ENCODE results near the gene AKR1C2.
"Not testable (repeated sequence)": the region's sequence is repeated elsewhere in the genome, so short reads cannot be mapped to it uniquely, and the experiment has no call there.

Gene AKR1C2

DNA sequence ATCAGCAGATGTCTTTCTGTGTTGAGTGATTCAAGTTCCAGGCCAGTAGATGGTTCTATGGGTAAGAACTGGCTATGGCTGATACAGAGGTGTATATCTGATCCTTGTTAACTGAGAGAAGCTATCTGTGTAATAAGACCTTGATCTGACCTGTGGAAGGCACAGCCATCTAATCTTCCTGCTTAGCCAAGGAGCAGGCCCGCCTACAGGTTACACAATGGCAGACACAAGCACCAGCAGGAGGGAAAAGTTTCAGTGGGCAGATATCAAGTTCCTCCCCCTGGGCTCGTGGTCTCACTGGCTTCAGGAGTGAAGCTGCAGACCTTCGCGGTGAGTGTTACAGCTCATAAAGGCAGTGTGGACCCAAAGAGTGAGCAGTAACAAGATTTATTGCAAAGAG lies 27.9 kb upstream of the AKR1C2 start:
- not testable (repeated sequence) for DNase-seq (ENCODE audit: low read depth); H3K4me3 ChIP-seq (ENCODE audit: low read depth, low read length)

DNA sequence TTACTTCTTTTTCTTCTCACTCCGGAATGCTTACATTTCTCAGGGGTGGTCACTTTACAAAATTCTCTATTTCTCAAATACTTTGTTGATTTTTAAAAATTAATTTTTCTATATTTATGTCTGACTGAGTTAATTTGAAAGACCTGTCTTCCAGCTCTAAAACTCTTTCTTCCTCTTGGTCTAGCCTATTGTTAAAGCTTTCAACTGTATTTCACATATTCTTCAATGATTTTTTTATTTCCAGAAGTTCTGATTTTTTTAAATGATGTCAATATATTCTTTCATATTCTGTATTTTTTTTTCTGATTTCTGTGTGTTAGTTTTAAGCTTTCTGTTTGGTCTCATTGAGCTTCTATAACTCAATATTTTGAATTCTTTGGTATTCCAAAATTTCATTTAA lies 27.3 kb upstream of the AKR1C2 start:
- H3K4me3 ChIP-seq (ENCODE audit: low read depth, low read length), result no peak overlapping the region

DNA sequence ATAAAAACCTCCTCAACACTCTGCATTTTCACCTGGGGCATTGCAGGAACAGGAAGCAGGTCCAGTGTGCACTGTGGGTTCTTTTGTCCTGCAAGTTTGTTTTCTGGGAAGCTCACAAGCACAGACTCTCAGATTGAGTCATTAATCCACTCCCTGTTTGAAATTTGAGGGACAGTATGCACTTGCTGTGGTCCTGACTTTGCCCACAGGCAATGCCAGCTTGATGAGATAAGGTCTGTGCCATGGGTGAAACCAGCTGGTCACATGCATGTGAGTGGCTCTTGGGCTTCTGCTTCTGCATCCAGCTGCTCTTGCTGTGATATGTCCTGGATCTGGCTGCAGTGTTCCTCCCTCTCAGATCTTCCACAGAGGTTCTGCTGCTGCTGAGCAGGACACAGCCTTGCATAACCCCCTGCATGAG lies 21.8 kb upstream of the AKR1C2 start:
- not testable (repeated sequence) for DNase-seq (ENCODE audit: low read depth)

More for the DNA sequence above, 27.3 kb upstream of the AKR1C2 start:
- no peak for DNase-seq (ENCODE audit: low read depth)

DNA sequence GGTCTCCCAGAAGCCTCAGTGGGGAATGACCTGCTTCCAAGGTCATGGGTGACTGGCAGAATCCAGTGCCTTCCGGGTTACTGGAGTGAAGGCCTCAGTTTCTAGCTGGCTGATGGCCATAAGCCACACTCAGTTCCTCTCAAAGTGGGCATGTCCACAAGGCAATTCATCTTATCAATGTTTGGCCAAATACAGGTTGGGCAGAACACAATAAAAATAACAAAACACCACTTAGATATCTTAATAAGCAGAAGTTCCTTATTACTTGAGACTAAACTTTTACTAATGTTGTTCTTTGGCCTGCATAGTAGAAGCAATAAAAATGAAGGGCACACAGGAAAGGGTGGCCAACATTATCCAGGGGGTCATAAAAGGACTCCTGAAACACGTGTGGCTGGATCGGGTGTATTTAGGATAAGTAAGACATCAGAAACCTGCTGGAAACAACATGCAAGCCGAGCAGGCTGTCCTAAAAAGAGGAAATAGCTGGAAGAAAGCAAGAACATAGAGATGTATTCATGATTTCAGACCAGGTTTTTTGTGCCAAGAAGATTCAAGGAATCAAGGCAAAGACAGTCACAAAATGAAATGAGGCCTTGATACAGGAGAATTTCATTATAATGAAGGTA lies 19.6 kb upstream of the AKR1C2 start:
- no peak for DNase-seq (ENCODE audit: low read depth)
- no peak overlapping the region for H3K4me3 ChIP-seq (ENCODE audit: low read depth, low read length)

More for the DNA sequence above, 21.8 kb upstream of the AKR1C2 start:
- not testable (repeated sequence) for H3K4me3 ChIP-seq (ENCODE audit: low read depth, low read length)

DNA sequence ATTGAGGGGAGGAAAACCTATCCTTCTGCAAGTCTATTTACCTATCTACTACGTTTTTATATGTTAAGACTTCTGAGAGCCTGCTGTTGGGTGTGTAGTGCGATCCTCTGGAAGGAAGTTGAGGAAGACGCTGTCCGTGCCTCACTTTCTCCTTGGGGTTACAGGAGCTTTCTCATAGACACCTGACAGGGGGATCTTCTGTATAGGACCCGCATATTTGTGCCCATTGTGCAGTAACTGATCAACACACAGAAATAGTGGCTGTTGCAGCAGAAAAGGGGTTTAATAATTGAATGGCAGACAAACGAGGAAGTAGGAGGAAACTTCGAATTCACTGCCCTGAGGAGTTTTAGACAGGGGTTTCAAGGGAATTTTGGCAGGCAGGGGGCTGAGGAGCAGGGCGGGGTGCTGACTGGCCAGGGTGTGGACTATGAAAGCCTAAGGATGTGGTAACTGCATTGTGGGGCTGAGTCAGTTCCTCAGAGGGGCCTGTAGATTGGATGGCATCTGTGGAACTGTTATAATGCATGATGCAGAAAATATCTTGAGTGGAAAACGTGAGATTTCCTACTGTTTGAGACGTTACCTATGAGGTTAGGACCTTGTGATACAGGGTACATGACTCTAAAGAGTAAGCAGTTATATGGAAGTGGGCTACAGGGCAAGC lies 18.1 kb upstream of the AKR1C2 start:
- not testable (repeated sequence) for DNase-seq (ENCODE audit: low read depth); H3K4me3 ChIP-seq (ENCODE audit: low read depth, low read length)

DNA sequence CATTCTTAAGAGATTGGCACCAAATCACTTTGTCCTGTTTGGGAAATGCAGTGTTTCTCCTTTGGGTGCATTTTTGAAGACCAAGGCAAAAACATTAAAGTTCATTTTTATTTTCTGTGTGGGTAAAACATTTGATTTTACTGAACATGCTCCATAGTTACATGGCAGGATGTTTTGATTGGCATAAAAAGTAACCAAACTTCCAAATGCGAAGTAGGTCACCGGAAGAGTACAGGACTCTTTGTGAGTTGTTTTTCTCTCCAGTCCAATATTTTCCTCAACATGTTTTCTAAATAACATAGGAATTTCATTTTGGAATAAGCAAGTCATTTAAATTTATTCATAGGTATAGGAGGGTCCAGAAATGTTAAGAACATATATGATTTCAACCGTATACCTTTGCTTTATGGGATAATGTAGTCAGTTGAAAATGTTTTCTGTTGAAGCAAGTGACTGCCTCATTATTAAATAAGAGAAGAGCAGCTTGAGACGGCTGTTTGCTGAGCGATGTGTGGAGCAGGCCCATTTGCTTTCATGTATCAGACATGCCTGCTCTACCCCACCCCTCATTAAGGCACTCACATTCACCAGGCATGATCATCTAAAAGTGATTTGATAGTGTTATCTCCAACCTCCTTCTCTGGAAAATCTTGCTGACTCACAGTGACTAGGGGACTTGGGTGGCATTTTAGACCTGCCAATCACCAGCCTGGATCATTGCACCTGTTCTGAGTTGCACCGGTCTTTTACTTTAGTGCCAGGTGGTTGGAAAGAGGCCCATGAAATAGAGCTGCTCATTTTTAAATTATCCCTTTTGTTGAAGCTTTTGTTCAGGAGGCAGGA lies 16.3 kb upstream of the AKR1C2 start:
- H3K4me3 ChIP-seq (ENCODE audit: low read depth, low read length), result not testable (repeated sequence)

DNA sequence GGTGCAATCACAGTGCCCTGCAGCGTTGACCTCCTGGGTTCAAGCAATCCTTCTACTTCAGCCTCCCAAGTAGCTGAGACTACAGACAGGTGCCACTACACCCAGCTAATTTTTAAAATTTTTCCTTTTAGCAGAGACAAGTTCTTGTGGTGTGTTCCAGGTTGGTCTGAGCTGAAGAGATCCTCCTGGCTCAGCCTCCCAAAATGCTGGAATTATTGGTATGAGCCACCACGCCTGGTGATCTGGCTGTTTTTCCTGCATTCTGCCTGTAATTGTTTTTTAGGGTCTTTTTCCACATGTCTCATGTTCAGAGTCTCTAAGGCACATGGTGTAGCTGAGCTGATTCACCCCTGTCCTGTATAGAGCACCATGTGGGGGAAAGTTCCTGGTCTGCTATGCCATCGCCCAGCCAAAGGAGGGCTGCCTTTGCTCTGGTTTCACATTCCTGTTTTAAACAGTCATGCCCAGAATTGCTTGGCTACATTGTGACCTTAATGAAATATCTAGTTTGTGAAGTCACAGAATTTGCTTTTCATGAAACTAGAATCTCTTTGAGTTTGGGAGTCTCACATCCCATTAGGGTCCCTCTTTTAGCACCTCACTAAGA lies 15.1 kb upstream of the AKR1C2 start:
- DNase-seq (ENCODE audit: low read depth); H3K4me3 ChIP-seq (ENCODE audit: low read depth, low read length): not testable (repeated sequence)

More for the DNA sequence above, 16.3 kb upstream of the AKR1C2 start:
- DNase-seq (ENCODE audit: low read depth), result not testable (repeated sequence)

DNA sequence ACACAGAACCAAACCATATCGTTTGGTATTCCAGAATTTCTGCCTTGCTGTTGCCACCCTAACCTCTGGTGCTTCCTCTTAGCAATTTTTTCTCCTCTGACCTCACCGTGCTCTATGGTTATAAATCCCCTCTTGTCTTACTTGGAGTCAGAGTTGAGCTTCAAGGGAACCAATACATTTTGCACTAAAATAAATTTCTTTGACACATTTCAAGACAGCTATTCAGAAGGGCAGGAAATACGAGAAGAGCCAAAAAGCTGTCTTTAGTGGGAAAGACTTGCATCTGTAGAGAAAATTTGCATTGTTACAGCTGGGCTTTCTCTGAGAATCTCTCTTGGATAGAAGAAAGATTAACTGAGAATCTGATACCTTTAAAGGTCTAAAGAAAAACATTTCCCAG lies 14.5 kb upstream of the AKR1C2 start:
- H3K4me3 ChIP-seq (ENCODE audit: low read depth, low read length), result no peak overlapping the region
- DNase-seq (ENCODE audit: low read depth), result no peak

DNA sequence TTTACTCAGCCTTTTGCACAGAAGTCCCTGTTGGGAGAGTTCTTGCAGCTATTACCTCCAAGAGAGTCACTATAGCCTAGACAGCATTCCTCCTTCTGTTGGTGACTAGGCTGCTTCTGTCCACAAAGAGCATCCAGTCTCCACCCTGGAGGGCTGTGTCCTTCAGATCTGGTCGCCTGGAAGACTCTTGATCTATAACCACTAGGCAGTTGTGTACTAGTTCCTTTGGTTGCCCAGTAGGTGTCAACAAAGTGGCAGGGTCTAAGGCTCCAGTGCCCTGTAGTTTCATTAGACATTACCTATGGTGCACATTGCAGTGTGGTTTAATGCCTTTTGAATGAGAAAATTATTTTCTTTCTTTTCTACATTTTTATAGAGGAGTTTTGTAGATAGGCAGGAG lies 11.3 kb upstream of the AKR1C2 start:
- no peak for DNase-seq (ENCODE audit: low read depth)
- H3K4me3 ChIP-seq (ENCODE audit: low read depth, low read length), result no peak overlapping the region

DNA sequence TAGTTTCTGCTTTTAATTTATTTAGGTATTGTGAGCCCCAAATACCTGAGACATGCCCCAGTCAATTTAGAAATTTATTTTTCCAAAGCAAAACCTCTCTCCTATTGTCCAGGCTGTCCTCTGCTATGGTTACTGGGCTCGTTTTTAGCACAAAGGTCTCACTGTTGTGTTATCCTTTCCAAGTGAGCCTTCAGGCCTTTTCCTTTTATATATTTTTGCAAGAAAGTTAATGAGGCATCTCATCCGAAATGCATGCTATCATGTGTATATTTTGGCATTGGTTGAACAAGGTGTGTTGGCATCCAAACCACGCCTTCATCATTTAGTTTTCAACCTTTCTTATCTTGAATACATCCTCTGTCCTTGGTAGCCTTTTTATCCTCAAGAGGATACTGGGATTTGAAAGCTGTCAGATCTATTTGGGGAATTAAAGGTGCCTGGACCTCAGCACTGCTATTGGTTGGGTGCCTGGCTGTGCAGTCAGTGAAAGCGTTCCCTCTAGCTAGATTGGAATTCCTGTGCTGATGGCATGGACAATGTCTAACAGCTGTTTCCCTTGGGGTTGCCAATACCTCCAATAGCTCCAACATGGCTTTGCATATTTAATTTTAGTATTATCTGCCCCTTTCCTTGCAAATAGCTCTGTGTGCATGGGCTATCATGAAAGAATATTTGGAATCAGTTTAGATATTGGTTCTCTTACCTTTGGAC lies 10.7 kb upstream of the AKR1C2 start:
- H3K4me3 ChIP-seq (ENCODE audit: low read depth, low read length); DNase-seq (ENCODE audit: low read depth): not testable (repeated sequence)

DNA sequence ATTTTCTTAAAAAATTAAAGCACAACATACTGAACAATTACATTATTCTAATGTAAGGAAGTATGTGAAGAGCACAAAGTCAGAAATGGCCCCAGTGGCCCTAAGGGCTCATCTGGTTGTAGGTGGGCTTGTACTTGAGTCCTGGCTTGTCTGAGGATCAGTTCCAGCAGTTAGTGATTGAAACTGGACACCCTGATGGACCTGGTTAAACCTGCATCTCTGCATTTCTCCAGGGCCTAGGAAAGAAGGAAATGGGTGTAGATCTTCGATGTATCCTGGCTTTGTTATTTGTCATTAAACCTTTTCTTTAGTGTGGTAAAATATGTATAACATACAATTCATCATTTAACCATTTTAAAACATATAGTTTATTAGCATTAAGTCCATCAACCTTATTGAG lies 9.7 kb upstream of the AKR1C2 start:
- no peak overlapping the region for H3K4me3 ChIP-seq (ENCODE audit: low read depth, low read length)
- DNase-seq (ENCODE audit: low read depth), result no peak

DNA sequence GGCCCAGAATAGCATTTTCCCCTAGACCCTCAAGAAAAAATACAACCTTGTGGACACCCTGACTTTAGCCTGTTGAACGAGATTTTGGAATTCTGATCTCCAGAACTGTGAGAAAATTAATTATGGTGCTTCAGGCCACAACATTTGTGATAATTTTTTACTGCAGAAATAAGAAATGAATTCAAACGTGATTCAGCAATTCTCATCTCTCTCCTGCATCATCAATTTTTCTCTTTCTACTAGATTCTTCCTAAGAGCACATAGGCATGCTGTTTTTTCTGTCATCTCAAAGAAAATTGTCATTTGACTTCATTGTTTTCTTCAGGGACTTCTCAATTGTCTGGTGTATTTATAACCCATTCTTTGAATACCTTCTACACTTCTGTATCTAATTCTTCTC lies 8.9 kb upstream of the AKR1C2 start:
- H3K4me3 ChIP-seq (ENCODE audit: low read depth, low read length), result no peak overlapping the region
- DNase-seq (ENCODE audit: low read depth), result no peak

DNA sequence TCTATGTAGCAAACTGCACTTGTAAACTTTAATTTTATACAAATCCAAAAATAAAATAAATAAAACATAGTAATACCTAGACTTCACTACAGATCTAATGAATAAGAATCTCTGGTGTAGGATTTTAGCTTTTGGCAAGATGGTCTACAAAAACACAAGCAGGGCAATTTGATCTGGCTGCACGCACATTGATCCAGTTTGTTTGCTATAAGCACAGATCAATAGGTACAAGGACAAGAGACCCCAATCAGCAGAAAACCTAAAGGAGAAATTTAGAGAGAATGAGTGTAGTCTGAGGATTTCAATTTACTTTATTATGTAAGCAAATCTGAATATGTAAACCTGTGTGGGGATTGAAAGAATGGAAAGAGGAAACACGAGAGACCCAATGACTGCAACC lies 7.7 kb upstream of the AKR1C2 start:
- not testable (repeated sequence) for DNase-seq (ENCODE audit: low read depth); H3K4me3 ChIP-seq (ENCODE audit: low read depth, low read length)

DNA sequence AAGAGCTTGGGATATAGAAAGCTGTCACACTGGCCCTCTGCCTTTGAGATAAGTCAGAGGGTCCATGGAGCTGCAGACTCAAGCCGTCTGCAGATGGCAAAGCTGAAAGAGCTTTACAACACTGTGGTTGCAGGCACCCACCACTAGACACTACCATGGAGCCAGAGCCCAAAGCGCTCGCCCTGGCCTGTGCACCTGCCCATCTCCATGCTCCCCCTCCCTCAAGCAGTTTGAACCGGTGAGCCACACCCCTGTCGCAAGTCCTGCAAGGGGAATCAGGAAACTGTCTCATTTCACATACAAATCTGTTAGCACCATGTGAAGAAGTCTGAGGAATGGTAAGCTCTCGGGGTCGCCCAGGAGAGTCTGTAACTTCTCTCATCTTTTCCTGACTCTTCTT lies 6.4 kb upstream of the AKR1C2 start:
- DNase-seq (ENCODE audit: low read depth); H3K4me3 ChIP-seq (ENCODE audit: low read depth, low read length): not testable (repeated sequence)

DNA sequence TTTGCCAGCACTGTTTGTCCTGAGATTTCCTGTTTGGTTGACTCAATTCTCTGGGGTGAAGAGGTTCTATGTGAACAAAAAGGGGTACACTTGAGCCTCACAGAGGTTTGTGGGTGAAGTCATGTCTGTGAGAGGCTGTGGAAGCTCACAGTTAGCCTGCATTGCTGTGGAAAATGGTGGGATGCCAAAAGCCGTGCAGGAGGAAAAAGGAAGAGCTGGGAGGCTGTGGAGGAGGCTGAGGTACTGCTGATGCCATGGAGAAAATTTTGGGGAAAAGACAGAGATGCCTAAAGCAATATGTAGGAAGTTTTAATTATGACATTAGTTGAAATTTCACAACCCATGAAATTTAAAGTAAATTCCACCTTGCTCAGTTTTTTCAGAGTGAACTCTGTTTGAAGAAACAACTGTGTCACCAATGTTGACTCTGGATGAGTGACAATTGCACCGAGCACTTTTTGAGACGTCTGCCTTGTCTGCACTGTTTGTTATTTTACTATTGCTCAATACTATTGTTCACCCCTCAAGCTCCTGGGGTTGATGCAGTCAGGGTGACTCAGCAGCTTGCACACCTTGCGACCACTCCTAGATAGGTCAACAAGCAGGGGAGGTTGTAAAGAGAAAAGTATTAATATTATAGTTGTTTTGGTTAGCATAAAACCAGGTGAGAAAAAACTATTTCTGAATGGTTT lies 5.3 kb upstream of the AKR1C2 start:
- not testable (repeated sequence) for H3K4me3 ChIP-seq (ENCODE audit: low read depth, low read length); DNase-seq (ENCODE audit: low read depth)

DNA sequence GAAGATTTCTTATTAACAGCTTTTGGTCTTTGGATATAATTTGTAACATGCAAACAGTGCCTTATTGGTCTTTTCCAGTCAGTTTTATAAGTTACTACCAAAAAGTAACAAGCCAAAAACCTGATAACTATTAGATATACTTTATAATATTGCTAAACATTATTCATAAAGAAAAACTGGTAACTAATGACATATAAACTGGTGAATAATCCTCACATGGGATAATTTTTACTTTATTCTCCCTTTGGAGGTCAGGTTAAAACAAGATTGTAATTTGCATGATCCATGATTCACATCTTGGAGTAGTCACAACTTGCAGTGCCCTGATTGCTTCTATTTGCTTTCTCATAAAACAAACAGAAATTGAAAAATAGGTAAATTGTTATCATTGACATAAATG lies 844 bp upstream of the AKR1C2 start:
- not testable (repeated sequence) for H3K4me3 ChIP-seq (ENCODE audit: low read depth, low read length); DNase-seq (ENCODE audit: low read depth)

DNA sequence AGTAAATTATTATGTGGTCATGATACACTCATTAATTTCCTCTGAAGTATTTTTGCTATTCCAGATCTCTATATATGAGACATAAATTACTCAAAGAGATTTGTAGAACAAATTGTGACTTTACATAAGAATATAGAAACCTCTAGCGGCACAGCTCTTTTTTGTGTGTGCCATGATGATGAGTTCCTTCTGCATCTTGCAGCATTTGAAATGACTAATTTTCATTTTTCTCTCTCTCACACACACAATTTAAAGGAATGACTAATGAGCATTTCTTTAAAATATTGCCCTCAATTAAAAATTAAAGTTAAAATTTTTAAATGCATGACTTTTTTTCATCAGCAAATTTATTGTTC lies 351 bp upstream of the AKR1C2 start:
- H3K4me3 ChIP-seq (ENCODE audit: low read depth, low read length); DNase-seq (ENCODE audit: low read depth): not testable (repeated sequence)

DNA sequence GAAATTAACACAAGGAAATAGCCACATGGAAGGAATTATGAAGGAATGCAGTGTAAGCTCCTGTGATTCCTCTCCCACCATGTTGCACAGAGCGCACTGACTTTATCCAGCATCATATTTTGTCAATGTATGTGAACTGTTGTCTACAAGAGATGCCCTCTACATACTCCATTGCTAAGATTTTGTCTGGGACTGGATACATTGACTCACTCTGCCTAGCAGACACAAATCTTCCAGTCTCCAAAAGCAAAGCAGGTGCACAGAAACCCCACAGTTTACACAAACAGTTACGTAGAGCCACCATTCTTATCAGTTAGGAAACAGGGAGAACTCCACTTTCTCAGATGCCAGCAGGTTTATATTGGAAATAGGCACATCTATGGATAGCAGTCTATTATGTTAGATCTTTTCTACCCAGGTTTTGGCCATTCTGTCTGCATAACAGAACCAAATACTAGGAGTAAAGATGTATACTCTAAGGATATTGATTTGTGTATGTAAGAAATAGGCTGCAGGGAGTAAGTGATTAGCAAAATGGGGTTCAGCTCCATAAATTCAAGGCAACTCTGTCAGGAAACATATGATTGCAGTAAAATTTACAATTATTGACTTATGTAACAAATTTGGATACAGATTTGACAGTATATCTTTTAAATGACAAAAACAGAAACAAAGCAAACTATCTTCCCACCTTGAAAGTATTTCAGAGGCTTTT lies 1.5 kb downstream of the AKR1C2 start:
- no peak for DNase-seq (ENCODE audit: low read depth)
- H3K4me3 ChIP-seq (ENCODE audit: low read depth, low read length), result no peak overlapping the region

All from skeletal muscle cell (primary cell).